GM12878 (cell line): Measurements from ENCODE around the gene CDKN1C. TPM values are rescaled to one million over a fixed set of nuclear protein-coding genes. Genes with fewer than 3 reads are reported as not detected.

ENCODE experiments used
- ATAC-seq: fragments of 200-7000 bp; cut with Tn5 transposase; 3 replicates; pipeline ENCODE4 v1.9.1; 2020; ENCODE audit warnings: mild to moderate bottlenecking, moderate library complexity
- BruUV-seq: library from RNA; stranded (reverse); fragments of 400-500 nt; replicated peaks from 2 replicates; lab custom pipeline; 2021; lab: Mats Ljungman, UMichigan
- CTCF ChIA-PET: fragments of 300-600 bp; sonication (Branson Sonifier 250); formaldehyde crosslinking; extraction: SDS; loops from one replicate; lab custom pipeline; 2021; ENCODE audit warnings: inconsistent platforms; lab: Yijun Ruan, JAX
- POLR2A ChIA-PET: fragments of 350-600 bp; formaldehyde crosslinking; extraction: SDS; loops from one replicate; lab custom pipeline; 2021; ENCODE audit warnings: inconsistent platforms; lab: Charles Lee
- RAD21 ChIA-PET: fragments of 300-600 bp; sonication (Branson Sonifier 250); formaldehyde crosslinking; loops from one replicate; lab custom pipeline; 2023; ENCODE audit warnings: antibody characterized with exemption; ENCODE audit not compliant: unreplicated experiment; lab: Charles Lee
- SMC1A ChIA-PET: fragments of 300-600 bp; sonication (Branson Sonifier 250); formaldehyde crosslinking; loops from one replicate; lab custom pipeline; 2023; ENCODE audit not compliant: unreplicated experiment, uncharacterized antibody; lab: Charles Lee
- DNase-seq: peaks from one replicate; pipeline ENCODE4 v3.0.0-alpha.2; 2011; ENCODE audit warnings: low read depth, low spot score
- FAIRE-seq: peaks from 3 replicates; lab custom pipeline; 2011; peaks lifted over from hg19 to GRCh38; lab: Jason Lieb, UNC
- H2AFZ ChIP-seq: 2 replicates; pipeline ENCODE4 v1.6.0; 2011; ENCODE audit warnings: low read depth, low read length, control low read depth; ENCODE audit not compliant: control insufficient read depth
- H3K27ac ChIP-seq: 2 replicates; pipeline ENCODE4 v1.5.1; 2011; ENCODE audit warnings: control low read depth; ENCODE audit not compliant: control insufficient read depth, insufficient read depth
- H3K27me3 ChIP-seq, 2 experiments: replicated peaks in 1 of 2; 2 replicates each; pipeline versions ENCODE4 v1.6.0 to v1.6.1; 2011; ENCODE audit warnings: low read length in 1 of 2; ENCODE audit not compliant: control insufficient read depth in 2 of 2, insufficient read depth in 2 of 2
- H3K36me3 ChIP-seq, 2 experiments: 2 replicates each; pipeline ENCODE4 v1.5.1; 2011; ENCODE audit warnings: low read length in 1 of 2; ENCODE audit not compliant: control insufficient read depth in 2 of 2, insufficient read depth in 2 of 2
- H3K4me1 ChIP-seq: 2 replicates; pipeline ENCODE4 v1.6.1; 2011; ENCODE audit warnings: mild to moderate bottlenecking, low read length, moderate library complexity, mixed read lengths; ENCODE audit not compliant: control insufficient read depth, insufficient read depth
- H3K4me2 ChIP-seq: 2 replicates; pipeline ENCODE4 v1.6.0; 2011; ENCODE audit warnings: control low read depth; ENCODE audit not compliant: control insufficient read depth, insufficient read depth
- H3K4me3 ChIP-seq: fragments of 200-600 bp; sonication (generic); 2 replicates; pipeline ENCODE4 v1.5.1; 2016
- H3K79me2 ChIP-seq: 2 replicates; pipeline ENCODE4 v1.6.0; 2011; ENCODE audit warnings: low read length; ENCODE audit not compliant: control insufficient read depth, insufficient read depth
- H3K9ac ChIP-seq: 2 replicates; pipeline ENCODE4 v1.8.0; 2011; ENCODE audit warnings: low read length, control low read depth, mixed read lengths; ENCODE audit not compliant: control insufficient read depth, insufficient read depth
- H3K9me3 ChIP-seq: replicated peaks from 3 replicates; pipeline ENCODE4 v1.5.1; 2011; ENCODE audit warnings: mild to moderate bottlenecking, low read length; ENCODE audit not compliant: control insufficient read depth, insufficient read depth
- H4K20me1 ChIP-seq: 2 replicates; pipeline ENCODE4 v1.6.0; 2011; ENCODE audit not compliant: control insufficient read depth, insufficient read depth
- CHD2 ChIP-seq: IDR thresholded peaks from 2 replicates; pipeline ENCODE4 v1.6.1; 2011; ENCODE audit warnings: low read depth, low read length, improper control_type of control experiment, borderline replicate concordance
- CREB1 ChIP-seq: IDR thresholded peaks from 2 replicates; pipeline ENCODE4 v1.6.1; 2012; ENCODE audit warnings: low read depth, mild to moderate bottlenecking, inconsistent platforms
- ETV6 ChIP-seq, 2 experiments: fragments of 450-650 bp in 1 of 2; IDR thresholded peaks in 1 of 2; conservative IDR thresholded peaks in 1 of 2; 2 replicates each; pipeline ENCODE4 v1.6.1; 2014; ENCODE audit warnings: antibody characterized with exemption in 1 of 2, borderline replicate concordance in 1 of 2, low read depth in 1 of 2, mild to moderate bottlenecking in 1 of 2, moderate library complexity in 1 of 2
- NFYB ChIP-seq: IDR thresholded peaks from 2 replicates; pipeline ENCODE4 v1.6.1; 2011; ENCODE audit warnings: low read depth, mild to moderate bottlenecking, low read length, improper control_type of control experiment, moderate library complexity; ENCODE audit not compliant: insufficient read depth
- NKRF ChIP-seq: fragments of 450-650 bp; conservative IDR thresholded peaks from 2 replicates; pipeline ENCODE4 v1.6.1; 2017; ENCODE audit warnings: mild to moderate bottlenecking, moderate library complexity
- NR2C2 ChIP-seq: IDR thresholded peaks from 2 replicates; pipeline ENCODE4 v1.6.1; 2011; ENCODE audit warnings: borderline replicate concordance, low read depth; ENCODE audit not compliant: control insufficient read depth, insufficient read length
- POLR2AphosphoS5 ChIP-seq: IDR thresholded peaks from 2 replicates; pipeline ENCODE4 v1.6.1; 2011; ENCODE audit warnings: mild to moderate bottlenecking, low read length, inconsistent platforms
- RFX5 ChIP-seq: IDR thresholded peaks from 2 replicates; pipeline ENCODE4 v1.6.1; 2011; ENCODE audit warnings: low read depth, low read length, improper control_type of control experiment
- RUNX3 ChIP-seq: IDR thresholded peaks from 2 replicates; pipeline ENCODE4 v1.6.1; 2012; ENCODE audit warnings: low read length, inconsistent platforms
- SMARCA5 ChIP-seq: fragments of 450-650 bp; IDR thresholded peaks from 2 replicates; pipeline ENCODE4 v1.6.1; 2017; ENCODE audit warnings: mild to moderate bottlenecking
- TBL1XR1 ChIP-seq: IDR thresholded peaks from 2 replicates; pipeline ENCODE4 v1.6.1; 2012; ENCODE audit warnings: low read depth, low read length, improper control_type of control experiment
- TCF3 ChIP-seq: IDR thresholded peaks from 2 replicates; pipeline ENCODE4 v1.6.1; 2012; ENCODE audit warnings: low read depth, mild to moderate bottlenecking, low read length, borderline replicate concordance; ENCODE audit not compliant: insufficient read depth
- ZNF274 ChIP-seq: IDR thresholded peaks from one replicate; pipeline ENCODE4 v1.8.0; 2011; ENCODE audit not compliant: insufficient read length, insufficient read depth
- WGBS: methylation state at CpG from one replicate; pipeline ENCODE4 v1.1.6; 2016; ENCODE audit warnings: low lambda C conversion rate; ENCODE audit not compliant: insufficient replicate concordance, insufficient coverage; ENCODE audit errors: missing lambda C conversion rate; 5-methylcytosine and 5-hydroxymethylcytosine counted together
- in situ Hi-C: fragments of 300-500 bp; cut with MboI; formaldehyde crosslinking; loops from 9 replicates; pipeline ENCODE4 v1.14.3; 2018; ENCODE audit warnings: mixed read lengths
- intact Hi-C: fragments of 100-400 bp; cut with micrococcal nuclease; formaldehyde crosslinking; loops from one replicate; pipeline ENCODE4 v1.14.2; 2022; ENCODE audit not compliant: unreplicated experiment
- polyA plus RNA-seq, 11 experiments: library from polyadenylated mRNA; depleted of rRNA in 4 of 11; unstranded in 6 of 11; stranded (reverse) in 5 of 11; fragments of >200 nt; fragmentation: Nextera tagmentation in 4 of 11; fragmentation: Illumina TruSeq in 1 of 11; extraction: Ambion mirVana in 4 of 11; extraction: Trizol in 1 of 11; gene quantifications; 1 replicate in 1 of 11; 2 replicates in 10 of 11; pipeline versions ENCODE4 v1.2.1 to v1.2.3, GENCODE V29; 2011 to 2016; ENCODE audit warnings: inconsistent platforms in 2 of 11, missing spikeins in 2 of 11, low read depth in 1 of 11
- total RNA-seq, 4 experiments: library from RNA; depleted of rRNA in 3 of 4; stranded (reverse); fragments of >200 nt in 3 of 4; fragmentation: Illumina TruSeq in 1 of 4; extraction: Trizol in 1 of 4; gene quantifications; 2 replicates each; pipeline versions ENCODE4 v1.2.1 to v1.2.3, GENCODE V29; 2013 to 2021
- TF ChIP-seq, protein P1 (sequence below): IDR thresholded peaks from 2 replicates; pipeline ENCODE4 v1.6.1; 2012; ENCODE audit warnings: low read depth, low read length, improper control_type of control experiment
- TF ChIP-seq, protein P2 (sequence below): IDR thresholded peaks from 2 replicates; pipeline ENCODE4 v1.6.1; 2011; ENCODE audit warnings: low read depth, low read length, improper control_type of control experiment, borderline replicate concordance

The CDKN1C gene
- total and polyA plus RNA-seq, 10 of the 15 experiments (the other 5 are each of a cell fraction or from before 2014, with no cell fraction given), result 0.05 to 0.21 (median 0.14) TPM; not detected in 7

GRCh38 chr11:2909133-2909902 lies 23.7 kb upstream of the CDKN1C start (continued):
- no peak for TF ChIP-seq NKRF
- no peak for TF ChIP-seq CREB1
- TF ChIP-seq NR2C2, result no peak
- no peak for TF ChIP-seq ETV6 (conservative IDR thresholded peaks at IDR 0.05 in 1 of 2, IDR thresholded peaks at IDR 0.05 in 1 of 2; ENCODE audit: borderline replicate concordance in 1 of 2, low read depth in 1 of 2)
- TF ChIP-seq RFX5, result no peak

- RAD21 ChIA-PET, result no interaction called here
- H3K27ac ChIP-seq, result no peak overlapping the region
- DNase-seq (no peak), ATAC-seq (no peak), FAIRE-seq (no peak)
- no peak overlapping the region for H3K9ac ChIP-seq
- no peaks in the 10 kb centered on the region for H3K36me3 ChIP-seq
- H4K20me1 ChIP-seq, result no peaks in the 10 kb centered on the region
- no peak overlapping the region for H3K4me2 ChIP-seq
- TF ChIP-seq NFYB (no peak), TCF3 (no peak), CHD2 (no peak), RUNX3 (no peak), ZNF274 (no peak), TBL1XR1 (no peak), SMARCA5 (no peak), POLR2AphosphoS5 (no peak)
- TF ChIP-seq, protein P1, sequence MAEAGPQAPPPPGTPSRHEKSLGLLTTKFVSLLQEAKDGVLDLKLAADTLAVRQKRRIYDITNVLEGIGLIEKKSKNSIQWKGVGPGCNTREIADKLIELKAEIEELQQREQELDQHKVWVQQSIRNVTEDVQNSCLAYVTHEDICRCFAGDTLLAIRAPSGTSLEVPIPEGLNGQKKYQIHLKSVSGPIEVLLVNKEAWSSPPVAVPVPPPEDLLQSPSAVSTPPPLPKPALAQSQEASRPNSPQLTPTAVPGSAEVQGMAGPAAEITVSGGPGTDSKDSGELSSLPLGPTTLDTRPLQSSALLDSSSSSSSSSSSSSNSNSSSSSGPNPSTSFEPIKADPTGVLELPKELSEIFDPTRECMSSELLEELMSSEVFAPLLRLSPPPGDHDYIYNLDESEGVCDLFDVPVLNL, result no peak
- TF ChIP-seq, protein P2, sequence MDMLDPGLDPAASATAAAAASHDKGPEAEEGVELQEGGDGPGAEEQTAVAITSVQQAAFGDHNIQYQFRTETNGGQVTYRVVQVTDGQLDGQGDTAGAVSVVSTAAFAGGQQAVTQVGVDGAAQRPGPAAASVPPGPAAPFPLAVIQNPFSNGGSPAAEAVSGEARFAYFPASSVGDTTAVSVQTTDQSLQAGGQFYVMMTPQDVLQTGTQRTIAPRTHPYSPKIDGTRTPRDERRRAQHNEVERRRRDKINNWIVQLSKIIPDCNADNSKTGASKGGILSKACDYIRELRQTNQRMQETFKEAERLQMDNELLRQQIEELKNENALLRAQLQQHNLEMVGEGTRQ, result no peak
- H2AFZ ChIP-seq, result no peak overlapping the region
- in situ Hi-C loops, result no loop called here
- H3K4me3 ChIP-seq, result no peak overlapping the region
- CTCF ChIA-PET, result no interaction called here
- POLR2A ChIA-PET, result no interaction called here
- no peaks in the 10 kb centered on the region for H3K79me2 ChIP-seq
- H3K27me3 ChIP-seq, result no peaks in the 10 kb centered on the region
- H3K9me3 ChIP-seq, result no peaks in the 10 kb centered on the region; the same call in 2 of the 3 replicates
- H3K4me1 ChIP-seq, result peaks cover 3% of the 10 kb centered on the region; the same call in 1 of the 2 replicates
- 60% methylated on average over 14 of the region's 14 CpGs for WGBS
- intact Hi-C loops, result no loop called here
- BruUV-seq, result no TSS peak
- SMC1A ChIA-PET, result no interaction called here
Observed at GRCh38 chr11:2908130-2908529, 22.6 kb upstream of the CDKN1C start.
